GM21786 (cell line): ENCODE measurements around the gene COL12A1.

Experiments used
- ATAC-seq: cut with Tn5 transposase; IDR thresholded peaks from one replicate; pipeline ENCODE4 v1.9.1; 2021; ENCODE audit not compliant: unreplicated experiment

The COL12A1 gene

GRCh38 chr6:75049308-75049707 lies 156.5 kb downstream of the COL12A1 start:
- no peak for ATAC-seq

- no peak for ATAC-seq
Observed at GRCh38 chr6:75044846-75045245, 161.0 kb downstream of the COL12A1 start.

- no peak for ATAC-seq
Observed at GRCh38 chr6:75041381-75041780, 164.5 kb downstream of the COL12A1 start.
